WTC11 (cell line): Measurements from ENCODE around the gene BCL11B. TPM values are rescaled to one million over a fixed set of nuclear protein-coding genes. Genes with fewer than 3 reads are reported as not detected.

Experiments used
- ATAC-seq: fragments of 200-7000 bp; cut with Tn5 transposase; 2 replicates; pipeline ENCODE4 v1.10.0; 2021; ENCODE audit warnings: mild to moderate bottlenecking, moderate library complexity
- CTCF ChIA-PET: fragments of 300-600 bp; sonication (Branson Sonifier 250); formaldehyde crosslinking; loops from one replicate; lab custom pipeline; 2021; ENCODE audit warnings: antibody characterized with exemption; lab: Charles Lee
- POLR2A ChIA-PET: fragments of 350-600 bp; sonication (Branson Sonifier 250); formaldehyde crosslinking; loops from one replicate; lab custom pipeline; 2021; ENCODE audit warnings: antibody characterized with exemption; lab: Charles Lee
- DNase-seq: peaks from one replicate; pipeline ENCODE4 v3.0.0; 2021; ENCODE audit warnings: low spot score
- H3K27ac Mint-ChIP-seq: 2 replicates; pipeline ENCODE4 v1.8.0; 2021; ENCODE audit warnings: mixed read lengths
- H3K27me3 Mint-ChIP-seq: 2 replicates; pipeline ENCODE4 v1.8.0; 2021; ENCODE audit warnings: low read depth, mild to moderate bottlenecking, moderate library complexity, mixed read lengths
- H3K36me3 Mint-ChIP-seq: 2 replicates; pipeline ENCODE4 v1.8.0; 2021; ENCODE audit warnings: mixed read lengths
- H3K4me1 Mint-ChIP-seq: 2 replicates; pipeline ENCODE4 v1.8.0; 2022; ENCODE audit warnings: mixed read lengths
- H3K4me3 Mint-ChIP-seq: 2 replicates; pipeline ENCODE4 v1.8.0; 2021; ENCODE audit warnings: mild to moderate bottlenecking, moderate library complexity, mixed read lengths
- H3K9me3 Mint-ChIP-seq: 2 replicates; pipeline ENCODE4 v1.8.0; 2021; ENCODE audit warnings: mixed read lengths
- E2F5 ChIP-seq: sonication (generic); formaldehyde crosslinking; IDR thresholded peaks from 2 replicates; pipeline ENCODE4 v1.8.1; 2022; ENCODE audit warnings: mild to moderate bottlenecking, moderate library complexity, missing genetic modification reagents
- FOXK1 ChIP-seq: sonication (generic); formaldehyde crosslinking; IDR thresholded peaks from 2 replicates; pipeline ENCODE4 v1.8.0; 2022; ENCODE audit warnings: mild to moderate bottlenecking, moderate library complexity, missing genetic modification reagents
- IRF2 ChIP-seq: sonication (generic); formaldehyde crosslinking; IDR thresholded peaks from 2 replicates; pipeline ENCODE4 v1.8.0; 2022; ENCODE audit warnings: low read depth, missing genetic modification reagents, borderline replicate concordance
- MLX ChIP-seq: sonication (generic); formaldehyde crosslinking; IDR thresholded peaks from 2 replicates; pipeline ENCODE4 v1.8.1; 2023; ENCODE audit warnings: mild to moderate bottlenecking, missing genetic modification reagents, moderate library complexity
- NFE2L1 ChIP-seq: sonication (generic); formaldehyde crosslinking; IDR thresholded peaks from 2 replicates; pipeline ENCODE4 v1.8.1; 2023; ENCODE audit warnings: missing genetic modification reagents
- NR2C2 ChIP-seq: sonication (generic); formaldehyde crosslinking; IDR thresholded peaks from 2 replicates; pipeline ENCODE4 v1.8.0; 2022; ENCODE audit warnings: mild to moderate bottlenecking, missing genetic modification reagents
- NR3C1 ChIP-seq: sonication (generic); formaldehyde crosslinking; conservative IDR thresholded peaks from 2 replicates; pipeline ENCODE4 v1.8.1; 2023; ENCODE audit warnings: low read depth, mild to moderate bottlenecking, missing genetic modification reagents
- SOX15 ChIP-seq: fragments of 250-450 bp; sonication (Bioruptor Pico); IDR thresholded peaks from 2 replicates; pipeline ENCODE4 v1.9.0; 2021; ENCODE audit warnings: mild to moderate bottlenecking
- ZNF317 ChIP-seq: sonication (generic); formaldehyde crosslinking; IDR thresholded peaks from 2 replicates; pipeline ENCODE4 v1.8.1; 2023; ENCODE audit warnings: low read depth, mild to moderate bottlenecking, moderate library complexity, missing genetic modification reagents, borderline replicate concordance
- total RNA-seq: library from RNA; stranded (reverse); gene quantifications from 3 replicates; pipeline ENCODE4 v1.2.3, GENCODE V29; 2021
- TF ChIP-seq, protein P1 (sequence below): sonication (generic); formaldehyde crosslinking; conservative IDR thresholded peaks from 2 replicates; pipeline ENCODE4 v1.8.1; 2022; ENCODE audit warnings: mild to moderate bottlenecking, missing genetic modification reagents
- TF ChIP-seq, protein P2 (sequence below): sonication (generic); formaldehyde crosslinking; IDR thresholded peaks from 2 replicates; pipeline ENCODE4 v1.8.1; 2022; ENCODE audit warnings: low read depth, mild to moderate bottlenecking, moderate library complexity, missing genetic modification reagents, borderline replicate concordance
- TF ChIP-seq, protein P3 (sequence below): sonication (generic); formaldehyde crosslinking; IDR thresholded peaks from 2 replicates; pipeline ENCODE4 v1.8.0; 2023; ENCODE audit warnings: missing genetic modification reagents, mild to moderate bottlenecking, borderline replicate concordance
- TF ChIP-seq, protein P4 (sequence below): fragments of 250-450 bp; sonication (Bioruptor Pico); IDR thresholded peaks from 2 replicates; pipeline ENCODE4 v2.1.2; 2022; ENCODE audit warnings: mild to moderate bottlenecking, moderate library complexity

Gene BCL11B
- total RNA-seq, 1 experiment from 2014 or later, result 9.1 TPM

DNA sequence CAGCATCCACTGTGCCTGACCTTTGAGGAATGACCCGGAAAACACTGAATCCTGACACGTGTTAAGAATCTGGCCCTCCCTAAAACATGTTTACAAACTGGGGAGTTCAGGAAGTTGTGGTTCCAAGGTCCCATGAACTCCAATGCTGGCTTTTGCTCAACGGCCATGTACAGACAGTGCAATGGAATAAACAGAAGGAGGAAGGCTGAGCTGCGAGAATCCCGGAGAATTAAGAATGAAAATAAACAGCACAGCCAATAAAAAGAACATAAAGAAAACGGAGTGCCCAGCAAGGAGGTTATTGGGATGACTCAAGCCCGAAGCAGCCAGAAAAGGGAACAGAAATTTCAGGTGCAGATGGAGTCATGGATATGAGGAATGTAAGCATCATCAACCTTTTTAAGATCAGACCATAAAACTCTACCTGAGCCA lies 32.3 kb downstream of the BCL11B start:
- H3K4me1 Mint-ChIP-seq, result peaks cover 97% of the 10 kb centered on the region
- DNase-seq, result no peak
- H3K36me3 Mint-ChIP-seq, result no peaks in the 10 kb centered on the region
- no peaks in the 10 kb centered on the region for H3K9me3 Mint-ChIP-seq
- no peaks in the 10 kb centered on the region for H3K27me3 Mint-ChIP-seq
- no peak for ATAC-seq
- H3K4me3 Mint-ChIP-seq, result no peak overlapping the region
- CTCF ChIA-PET, result no interaction called here
- POLR2A ChIA-PET, result no interaction called here
- peak overlapping the region; percentile 26; the same call in 1 of the 2 replicates for H3K27ac Mint-ChIP-seq
- no peak for TF ChIP-seq E2F5 (CRISPR knock-in tag)
- TF ChIP-seq, protein P1, sequence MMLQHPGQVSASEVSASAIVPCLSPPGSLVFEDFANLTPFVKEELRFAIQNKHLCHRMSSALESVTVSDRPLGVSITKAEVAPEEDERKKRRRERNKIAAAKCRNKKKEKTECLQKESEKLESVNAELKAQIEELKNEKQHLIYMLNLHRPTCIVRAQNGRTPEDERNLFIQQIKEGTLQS (CRISPR knock-in tag), result no peak
- no peak for TF ChIP-seq IRF2 (CRISPR knock-in tag)
- TF ChIP-seq, protein P2, sequence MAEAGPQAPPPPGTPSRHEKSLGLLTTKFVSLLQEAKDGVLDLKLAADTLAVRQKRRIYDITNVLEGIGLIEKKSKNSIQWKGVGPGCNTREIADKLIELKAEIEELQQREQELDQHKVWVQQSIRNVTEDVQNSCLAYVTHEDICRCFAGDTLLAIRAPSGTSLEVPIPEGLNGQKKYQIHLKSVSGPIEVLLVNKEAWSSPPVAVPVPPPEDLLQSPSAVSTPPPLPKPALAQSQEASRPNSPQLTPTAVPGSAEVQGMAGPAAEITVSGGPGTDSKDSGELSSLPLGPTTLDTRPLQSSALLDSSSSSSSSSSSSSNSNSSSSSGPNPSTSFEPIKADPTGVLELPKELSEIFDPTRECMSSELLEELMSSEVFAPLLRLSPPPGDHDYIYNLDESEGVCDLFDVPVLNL (CRISPR knock-in tag), result no peak
- TF ChIP-seq, protein P3, sequence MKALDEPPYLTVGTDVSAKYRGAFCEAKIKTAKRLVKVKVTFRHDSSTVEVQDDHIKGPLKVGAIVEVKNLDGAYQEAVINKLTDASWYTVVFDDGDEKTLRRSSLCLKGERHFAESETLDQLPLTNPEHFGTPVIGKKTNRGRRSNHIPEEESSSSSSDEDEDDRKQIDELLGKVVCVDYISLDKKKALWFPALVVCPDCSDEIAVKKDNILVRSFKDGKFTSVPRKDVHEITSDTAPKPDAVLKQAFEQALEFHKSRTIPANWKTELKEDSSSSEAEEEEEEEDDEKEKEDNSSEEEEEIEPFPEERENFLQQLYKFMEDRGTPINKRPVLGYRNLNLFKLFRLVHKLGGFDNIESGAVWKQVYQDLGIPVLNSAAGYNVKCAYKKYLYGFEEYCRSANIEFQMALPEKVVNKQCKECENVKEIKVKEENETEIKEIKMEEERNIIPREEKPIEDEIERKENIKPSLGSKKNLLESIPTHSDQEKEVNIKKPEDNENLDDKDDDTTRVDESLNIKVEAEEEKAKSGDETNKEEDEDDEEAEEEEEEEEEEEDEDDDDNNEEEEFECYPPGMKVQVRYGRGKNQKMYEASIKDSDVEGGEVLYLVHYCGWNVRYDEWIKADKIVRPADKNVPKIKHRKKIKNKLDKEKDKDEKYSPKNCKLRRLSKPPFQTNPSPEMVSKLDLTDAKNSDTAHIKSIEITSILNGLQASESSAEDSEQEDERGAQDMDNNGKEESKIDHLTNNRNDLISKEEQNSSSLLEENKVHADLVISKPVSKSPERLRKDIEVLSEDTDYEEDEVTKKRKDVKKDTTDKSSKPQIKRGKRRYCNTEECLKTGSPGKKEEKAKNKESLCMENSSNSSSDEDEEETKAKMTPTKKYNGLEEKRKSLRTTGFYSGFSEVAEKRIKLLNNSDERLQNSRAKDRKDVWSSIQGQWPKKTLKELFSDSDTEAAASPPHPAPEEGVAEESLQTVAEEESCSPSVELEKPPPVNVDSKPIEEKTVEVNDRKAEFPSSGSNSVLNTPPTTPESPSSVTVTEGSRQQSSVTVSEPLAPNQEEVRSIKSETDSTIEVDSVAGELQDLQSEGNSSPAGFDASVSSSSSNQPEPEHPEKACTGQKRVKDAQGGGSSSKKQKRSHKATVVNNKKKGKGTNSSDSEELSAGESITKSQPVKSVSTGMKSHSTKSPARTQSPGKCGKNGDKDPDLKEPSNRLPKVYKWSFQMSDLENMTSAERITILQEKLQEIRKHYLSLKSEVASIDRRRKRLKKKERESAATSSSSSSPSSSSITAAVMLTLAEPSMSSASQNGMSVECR (CRISPR knock-in tag), result no peak
- no peak for TF ChIP-seq MLX
- TF ChIP-seq SOX15 (CRISPR knock-in tag), result no peak

- peaks cover 97% of the 10 kb centered on the region for H3K4me1 Mint-ChIP-seq
- peak overlapping the region; percentile 34 for H3K27ac Mint-ChIP-seq
- H3K36me3 Mint-ChIP-seq, result no peaks in the 10 kb centered on the region
- no peak for TF ChIP-seq FOXK1
- TF ChIP-seq, protein P4, sequence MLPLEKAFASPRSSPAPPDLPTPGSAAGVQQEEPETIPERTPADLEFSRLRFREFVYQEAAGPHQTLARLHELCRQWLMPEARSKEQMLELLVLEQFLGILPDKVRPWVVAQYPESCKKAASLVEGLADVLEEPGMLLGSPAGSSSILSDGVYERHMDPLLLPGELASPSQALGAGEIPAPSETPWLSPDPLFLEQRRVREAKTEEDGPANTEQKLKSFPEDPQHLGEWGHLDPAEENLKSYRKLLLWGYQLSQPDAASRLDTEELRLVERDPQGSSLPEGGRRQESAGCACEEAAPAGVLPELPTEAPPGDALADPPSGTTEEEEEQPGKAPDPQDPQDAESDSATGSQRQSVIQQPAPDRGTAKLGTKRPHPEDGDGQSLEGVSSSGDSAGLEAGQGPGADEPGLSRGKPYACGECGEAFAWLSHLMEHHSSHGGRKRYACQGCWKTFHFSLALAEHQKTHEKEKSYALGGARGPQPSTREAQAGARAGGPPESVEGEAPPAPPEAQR, result no peak
- TF ChIP-seq NR2C2 (CRISPR knock-in tag), result no peak
- TF ChIP-seq, protein P2 (CRISPR knock-in tag), result no peak
- TF ChIP-seq ZNF317 (CRISPR knock-in tag), result no peak
- TF ChIP-seq NR3C1 (CRISPR knock-in tag), result no peak
- TF ChIP-seq NFE2L1 (CRISPR knock-in tag), result no peak
- no peaks in the 10 kb centered on the region for H3K27me3 Mint-ChIP-seq
- ChIA-PET POLR2A (interaction anchor here (1.1 kb wide), 1 partner anchor 8 kb away, joined by 3 read pairs; no protein-coding TSS in a partner anchor), CTCF (interaction anchor here (0.8 kb wide), 1 partner anchor 29 kb away, joined by 3 read pairs; no protein-coding TSS in a partner anchor)
- DNase-seq (no peak), ATAC-seq (no peak)
- H3K4me3 Mint-ChIP-seq, result no peak overlapping the region
- H3K9me3 Mint-ChIP-seq, result no peaks in the 10 kb centered on the region
Measured at GRCh38 chr14:99238216-99238615, 33.8 kb downstream of the BCL11B start.
